MCF 10A (cell line): ENCODE results near the gene TAB2. TPM values are rescaled to one million over a fixed set of nuclear protein-coding genes. Genes with fewer than 3 reads are reported as not detected.

ENCODE experiments used
- BruUV-seq: library from RNA; stranded (reverse); fragments of 400-500 nt; replicated peaks from 2 replicates; lab custom pipeline; 2021; lab: Mats Ljungman, UMichigan
- CTCF ChIA-PET: fragments of 300-600 bp; sonication (Branson Sonifier 250); formaldehyde crosslinking; extraction: SDS; loops from one replicate; lab custom pipeline; 2021; ENCODE audit warnings: antibody characterized with exemption, inconsistent platforms; lab: Yijun Ruan, JAX
- POLR2A ChIA-PET: fragments of 300-600, 350-650 bp; sonication (Branson Sonifier 250); formaldehyde crosslinking; extraction: SDS; loops from one replicate; lab custom pipeline; 2020; ENCODE audit warnings: antibody characterized with exemption, inconsistent platforms; lab: Yijun Ruan, JAX
- DNase-seq: peaks from one replicate; pipeline ENCODE4 v3.0.0-alpha.2; 2018; ENCODE audit not compliant: unreplicated experiment
- H3K27ac Mint-ChIP-seq: one replicate; pipeline ENCODE4 v1.8.0; 2022; ENCODE audit warnings: mild to moderate bottlenecking, low read depth, mixed read lengths; ENCODE audit not compliant: unreplicated experiment
- H3K27me3 Mint-ChIP-seq: one replicate; pipeline ENCODE4 v1.8.0; 2022; ENCODE audit warnings: mixed read lengths; ENCODE audit not compliant: insufficient read depth, unreplicated experiment
- H3K36me3 Mint-ChIP-seq: one replicate; pipeline ENCODE4 v1.8.0; 2022; ENCODE audit warnings: mild to moderate bottlenecking, moderate library complexity, mixed read lengths; ENCODE audit not compliant: insufficient read depth, unreplicated experiment
- H3K4me1 Mint-ChIP-seq: one replicate; pipeline ENCODE4 v1.8.0; 2022; ENCODE audit warnings: mixed read lengths; ENCODE audit not compliant: insufficient read depth, unreplicated experiment
- H3K4me3 Mint-ChIP-seq: one replicate; pipeline ENCODE4 v1.8.0; 2022; ENCODE audit warnings: mild to moderate bottlenecking, moderate library complexity, mixed read lengths; ENCODE audit not compliant: unreplicated experiment
- H3K9me3 Mint-ChIP-seq: one replicate; pipeline ENCODE4 v1.8.0; 2022; ENCODE audit warnings: mixed read lengths; ENCODE audit not compliant: unreplicated experiment
- intact Hi-C: fragments of 100-400 bp; cut with micrococcal nuclease; formaldehyde crosslinking; loops from 2 replicates; pipeline ENCODE4 v1.14.1; 2022
- total RNA-seq: library from RNA; stranded (reverse); gene quantifications from 2 replicates; pipeline ENCODE4 v1.2.3, GENCODE V29; 2022
- TF ChIP-seq, protein P1 (sequence below): fragments of 200-600 bp; IDR thresholded peaks from one replicate; pipeline ENCODE4 v1.8.0; 2022; ENCODE audit warnings: antibody characterized with exemption, mild to moderate bottlenecking; ENCODE audit not compliant: unreplicated experiment

TAB2 gene
- total RNA-seq, 1 experiment from 2014 or later, result 76.4 TPM

GRCh38 chr6:149438855-149439254 is 121.3 kb downstream of the TAB2 start:
- intact Hi-C loops, result loop anchor here (10.0 kb wide), 1 partner anchor 694 kb away; the partner anchor contains the start of gene UST
- H3K27me3 Mint-ChIP-seq, result no peaks in the 10 kb centered on the region
- BruUV-seq, result no TSS peak
- H3K9me3 Mint-ChIP-seq, result no peaks in the 10 kb centered on the region
- H3K27ac Mint-ChIP-seq, result no peak overlapping the region
- no peak for DNase-seq
- ChIA-PET POLR2A (no interaction called here), CTCF (interaction anchor here (0.6 kb wide), 1 partner anchor 70 kb away, joined by 3 read pairs; no protein-coding TSS in a partner anchor)
- no peaks in the 10 kb centered on the region for H3K4me1 Mint-ChIP-seq
- TF ChIP-seq, protein P1, sequence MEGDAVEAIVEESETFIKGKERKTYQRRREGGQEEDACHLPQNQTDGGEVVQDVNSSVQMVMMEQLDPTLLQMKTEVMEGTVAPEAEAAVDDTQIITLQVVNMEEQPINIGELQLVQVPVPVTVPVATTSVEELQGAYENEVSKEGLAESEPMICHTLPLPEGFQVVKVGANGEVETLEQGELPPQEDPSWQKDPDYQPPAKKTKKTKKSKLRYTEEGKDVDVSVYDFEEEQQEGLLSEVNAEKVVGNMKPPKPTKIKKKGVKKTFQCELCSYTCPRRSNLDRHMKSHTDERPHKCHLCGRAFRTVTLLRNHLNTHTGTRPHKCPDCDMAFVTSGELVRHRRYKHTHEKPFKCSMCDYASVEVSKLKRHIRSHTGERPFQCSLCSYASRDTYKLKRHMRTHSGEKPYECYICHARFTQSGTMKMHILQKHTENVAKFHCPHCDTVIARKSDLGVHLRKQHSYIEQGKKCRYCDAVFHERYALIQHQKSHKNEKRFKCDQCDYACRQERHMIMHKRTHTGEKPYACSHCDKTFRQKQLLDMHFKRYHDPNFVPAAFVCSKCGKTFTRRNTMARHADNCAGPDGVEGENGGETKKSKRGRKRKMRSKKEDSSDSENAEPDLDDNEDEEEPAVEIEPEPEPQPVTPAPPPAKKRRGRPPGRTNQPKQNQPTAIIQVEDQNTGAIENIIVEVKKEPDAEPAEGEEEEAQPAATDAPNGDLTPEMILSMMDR, result no peak
- no peak overlapping the region for H3K4me3 Mint-ChIP-seq
- H3K36me3 Mint-ChIP-seq, result no peaks in the 10 kb centered on the region

- ChIA-PET POLR2A (no interaction called here), CTCF (interaction anchor here (0.6 kb wide), 1 partner anchor 97 kb away, joined by 4 read pairs; no protein-coding TSS in a partner anchor)
- DNase-seq, result no peak
- intact Hi-C loops, result loop anchor here (10.0 kb wide), 1 partner anchor 695 kb away; the partner anchor contains the start of gene UST
- no peaks in the 10 kb centered on the region for H3K36me3 Mint-ChIP-seq
- H3K27ac Mint-ChIP-seq, result no peak overlapping the region
- H3K4me3 Mint-ChIP-seq, result no peak overlapping the region
- BruUV-seq, result no TSS peak
- H3K9me3 Mint-ChIP-seq, result no peaks in the 10 kb centered on the region
- no peaks in the 10 kb centered on the region for H3K4me1 Mint-ChIP-seq
- no peaks in the 10 kb centered on the region for H3K27me3 Mint-ChIP-seq
- TF ChIP-seq, protein P1, result no peak
These were observed 122.1 kb downstream of the TAB2 start for GRCh38 chr6:149439626-149440025.

DNA sequence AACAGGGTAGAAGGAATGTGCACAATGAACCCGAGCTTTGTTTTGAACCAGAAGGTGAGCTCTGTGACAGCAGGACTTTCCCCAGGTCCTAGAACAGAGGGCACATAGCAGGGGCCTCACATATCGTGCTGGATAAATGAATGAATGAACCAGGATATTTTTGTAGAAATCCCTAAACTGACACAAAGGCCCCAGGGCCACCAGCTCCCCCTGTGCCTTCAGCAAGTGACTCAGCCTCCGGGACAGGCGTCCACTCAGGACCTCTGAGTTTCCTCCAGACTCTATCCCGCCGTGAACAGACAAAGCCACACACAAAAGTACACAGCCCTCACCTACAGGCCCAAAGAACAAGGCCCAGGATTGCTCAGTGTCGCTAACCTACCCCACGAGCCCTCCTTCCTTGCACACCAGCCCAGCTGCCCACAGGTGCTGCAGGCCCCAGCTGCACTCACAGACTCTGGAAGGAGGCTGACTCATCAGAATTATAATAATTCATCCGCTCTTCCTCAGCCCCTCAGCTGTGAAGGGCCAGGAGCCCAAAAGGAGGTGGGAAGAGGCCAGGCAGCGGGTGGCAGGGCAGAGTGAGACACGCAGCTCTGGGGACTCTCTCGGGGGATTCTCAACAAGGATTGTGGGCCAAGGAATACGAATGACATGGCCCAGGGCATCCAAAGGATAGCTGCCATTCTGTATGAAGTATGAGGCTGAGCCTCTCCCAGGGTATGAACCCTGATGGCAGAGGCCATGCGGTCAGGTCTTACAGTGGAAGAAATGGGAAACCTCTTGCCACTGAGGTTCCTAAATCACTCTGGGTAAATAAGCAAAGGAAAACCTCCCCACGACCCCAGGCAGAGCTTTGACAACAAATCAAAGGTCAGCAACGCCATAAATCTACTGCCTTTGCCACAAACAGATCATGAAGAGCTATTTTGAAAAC is 123.5 kb downstream of the TAB2 start:
- ChIA-PET CTCF (interaction anchor here (0.5 to 3.1 kb wide), 6 partner anchors 9 to 414 kb away, joined by 3 to 19 read pairs (median 4); no protein-coding TSS in a partner anchor), POLR2A (interaction anchor here (0.5 to 0.9 kb wide), 2 partner anchors 408 to 412 kb away, joined by 4 to 6 read pairs; no protein-coding TSS in a partner anchor)
- intact Hi-C loops, result no loop called here
- Mint-ChIP-seq H3K4me3 (no peak overlapping the region), H3K4me1 (no peaks in the 10 kb centered on the region), H3K27me3 (no peaks in the 10 kb centered on the region), H3K36me3 (no peaks in the 10 kb centered on the region), H3K27ac (no peak overlapping the region), H3K9me3 (no peaks in the 10 kb centered on the region)
- no peak for DNase-seq
- TF ChIP-seq, protein P1, result no peak
- no TSS peak for BruUV-seq

- no peak overlapping the region for H3K27ac Mint-ChIP-seq
- CTCF ChIA-PET, result interaction anchor here (0.6 to 3.1 kb wide), 3 partner anchors 9 to 414 kb away, joined by 3 to 19 read pairs (median 4); no protein-coding TSS in a partner anchor
- H3K27me3 Mint-ChIP-seq, result no peaks in the 10 kb centered on the region
- no TSS peak for BruUV-seq
- no peaks in the 10 kb centered on the region for H3K9me3 Mint-ChIP-seq
- no peak overlapping the region for H3K4me3 Mint-ChIP-seq
- POLR2A ChIA-PET, result interaction anchor here (0.9 kb wide), 1 partner anchor 409 kb away, joined by 6 read pairs; no protein-coding TSS in a partner anchor
- no peaks in the 10 kb centered on the region for H3K36me3 Mint-ChIP-seq
- TF ChIP-seq, protein P1, result no peak
- intact Hi-C loops, result no loop called here
- H3K4me1 Mint-ChIP-seq, result no peaks in the 10 kb centered on the region
- DNase-seq, result no peak
These were observed 124.2 kb downstream of the TAB2 start for GRCh38 chr6:149441740-149442139.
